SU-DHL-6 (cell line): Measurements from ENCODE around the gene HSPA8.

Experiments
- H2AFZ ChIP-seq: fragments of 200-600 bp; sonication (generic); 2 replicates; pipeline ENCODE4 v1.6.1; 2014; ENCODE audit warnings: low read depth, mild to moderate bottlenecking, moderate library complexity, mixed read lengths, antibody characterized with exemption, low read length; ENCODE audit not compliant: severe bottlenecking
- H3F3A ChIP-seq: fragments of 200-600 bp; shearing (Covaris generic); 2 replicates; pipeline ENCODE4 v1.6.0; 2016; ENCODE audit warnings: antibody characterized with exemption, mild to moderate bottlenecking; ENCODE audit not compliant: insufficient read depth
- H3K27ac ChIP-seq: fragments of 200-600 bp; sonication (generic); 2 replicates; pipeline ENCODE4 v1.5.1; 2016; ENCODE audit warnings: low read depth, mild to moderate bottlenecking, low read length, moderate library complexity, mixed read lengths
- H3K27me3 ChIP-seq: fragments of 200-600 bp; sonication (generic), shearing (Covaris generic); 2 replicates; pipeline ENCODE4 v1.6.0; 2014; ENCODE audit warnings: mild to moderate bottlenecking, low read length
- H3K36me3 ChIP-seq: fragments of 200-600 bp; sonication (generic); 2 replicates; pipeline ENCODE4 v1.6.1; 2014; ENCODE audit warnings: mild to moderate bottlenecking, low read length, mixed read lengths
- H3K4me2 ChIP-seq: fragments of 300-600, 200-600 bp; shearing (Covaris generic), sonication (generic); 2 replicates; pipeline ENCODE4 v1.6.0; 2014; ENCODE audit warnings: low read length, low read depth, mild to moderate bottlenecking; ENCODE audit not compliant: poor library complexity, severe bottlenecking
- H3K4me3 ChIP-seq: fragments of 200-600 bp; sonication (generic); 2 replicates; pipeline ENCODE4 v1.5.1; 2014; ENCODE audit warnings: antibody characterized with exemption, low read length, mild to moderate bottlenecking, mixed read lengths; ENCODE audit not compliant: insufficient read depth, poor library complexity, severe bottlenecking
- H3K79me2 ChIP-seq: fragments of 200-600 bp; sonication (generic); 2 replicates; pipeline ENCODE4 v1.6.1; 2014; ENCODE audit warnings: mild to moderate bottlenecking, low read length, moderate library complexity; ENCODE audit not compliant: insufficient read depth
- H3K9ac ChIP-seq: fragments of 200-600 bp; sonication (generic); 2 replicates; pipeline ENCODE4 v1.7.0; 2014; ENCODE audit warnings: mild to moderate bottlenecking, low read length
- H3K9me2 ChIP-seq: fragments of 200-600 bp; sonication (generic); replicated peaks from 2 replicates; pipeline ENCODE4 v1.6.1; 2014; ENCODE audit warnings: low read length; ENCODE audit not compliant: insufficient read depth
- H3K9me3 ChIP-seq: fragments of 200-600 bp; sonication (generic); 2 replicates; pipeline ENCODE4 v1.6.1; 2014; ENCODE audit warnings: low read length, mixed read lengths; ENCODE audit not compliant: insufficient read depth
- H4K20me1 ChIP-seq: fragments of 200-600 bp; sonication (generic); 2 replicates; pipeline ENCODE4 v1.6.1; 2014; ENCODE audit warnings: low read depth, mild to moderate bottlenecking, antibody characterized with exemption, low read length, moderate library complexity, mixed read lengths
- EZH2phosphoT487 ChIP-seq: fragments of 200-600 bp; sonication (generic), shearing (Covaris generic); conservative IDR thresholded peaks from 2 replicates; pipeline ENCODE4 v1.6.1; 2018; ENCODE audit warnings: mild to moderate bottlenecking, antibody characterized with exemption, low read length, moderate library complexity, mixed read lengths
- TF ChIP-seq, protein P1 (sequence below): fragments of 200-600 bp; sonication (generic); IDR thresholded peaks from one replicate; pipeline ENCODE4 v1.5.1; 2017; ENCODE audit warnings: antibody characterized with exemption, mild to moderate bottlenecking, low read length, moderate library complexity; ENCODE audit not compliant: insufficient read depth, poor library complexity, severe bottlenecking

The HSPA8 gene

DNA sequence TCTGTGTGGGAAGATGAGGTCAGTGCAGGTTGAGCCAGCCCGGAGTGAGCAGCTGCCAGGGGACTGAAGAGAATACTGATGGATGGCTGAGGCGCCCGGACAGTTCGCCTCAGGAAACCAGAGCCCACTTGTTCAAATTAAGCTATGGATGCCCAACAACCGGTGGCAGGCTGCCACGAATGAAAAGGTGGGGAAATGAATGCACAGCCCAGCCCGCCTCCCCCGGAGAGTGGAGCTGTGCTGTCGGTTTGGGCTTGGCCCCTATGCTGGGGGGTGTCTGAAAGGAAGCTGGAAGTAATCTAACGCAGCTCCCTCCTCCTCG lies 21.9 kb downstream of the HSPA8 start:
- H2AFZ ChIP-seq: no peak overlapping the region

DNA sequence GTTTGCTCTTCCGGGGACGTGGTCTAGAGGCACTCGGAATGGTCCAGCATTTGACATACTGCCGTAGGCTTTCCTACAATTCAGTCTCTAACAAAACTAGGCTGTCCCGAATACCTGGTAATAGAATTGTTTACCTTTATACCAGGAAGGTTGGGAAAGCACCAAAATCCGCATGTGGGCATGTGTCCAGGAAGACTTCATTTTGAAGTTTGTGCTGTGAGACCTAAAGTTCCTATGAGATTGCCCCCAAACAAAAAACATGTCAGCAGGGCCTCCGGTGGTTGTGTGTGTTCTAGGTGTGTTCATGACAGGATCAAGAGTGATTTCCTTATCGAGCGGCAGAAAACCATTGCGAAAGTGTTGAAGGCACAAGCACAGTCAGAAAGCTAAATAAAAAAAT lies 26.1 kb downstream of the HSPA8 start:
- Histone ChIP-seq H3K36me3 (no peaks in the 10 kb centered on the region), H3K27me3 (no peaks in the 10 kb centered on the region), H3K9me3 (no peaks in the 10 kb centered on the region), H3K9me2 (no peaks in the 10 kb centered on the region), H3K79me2 (no peaks in the 10 kb centered on the region), H3F3A (no peaks in the 10 kb centered on the region), H3K27ac (no peak overlapping the region), H3K9ac (no peak overlapping the region), H3K4me3 (no peak overlapping the region), H4K20me1 (no peaks in the 10 kb centered on the region), H2AFZ (no peak overlapping the region), H3K4me2 (no peak overlapping the region)
- TF ChIP-seq, protein P1, sequence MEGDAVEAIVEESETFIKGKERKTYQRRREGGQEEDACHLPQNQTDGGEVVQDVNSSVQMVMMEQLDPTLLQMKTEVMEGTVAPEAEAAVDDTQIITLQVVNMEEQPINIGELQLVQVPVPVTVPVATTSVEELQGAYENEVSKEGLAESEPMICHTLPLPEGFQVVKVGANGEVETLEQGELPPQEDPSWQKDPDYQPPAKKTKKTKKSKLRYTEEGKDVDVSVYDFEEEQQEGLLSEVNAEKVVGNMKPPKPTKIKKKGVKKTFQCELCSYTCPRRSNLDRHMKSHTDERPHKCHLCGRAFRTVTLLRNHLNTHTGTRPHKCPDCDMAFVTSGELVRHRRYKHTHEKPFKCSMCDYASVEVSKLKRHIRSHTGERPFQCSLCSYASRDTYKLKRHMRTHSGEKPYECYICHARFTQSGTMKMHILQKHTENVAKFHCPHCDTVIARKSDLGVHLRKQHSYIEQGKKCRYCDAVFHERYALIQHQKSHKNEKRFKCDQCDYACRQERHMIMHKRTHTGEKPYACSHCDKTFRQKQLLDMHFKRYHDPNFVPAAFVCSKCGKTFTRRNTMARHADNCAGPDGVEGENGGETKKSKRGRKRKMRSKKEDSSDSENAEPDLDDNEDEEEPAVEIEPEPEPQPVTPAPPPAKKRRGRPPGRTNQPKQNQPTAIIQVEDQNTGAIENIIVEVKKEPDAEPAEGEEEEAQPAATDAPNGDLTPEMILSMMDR: no peak
- no peak for TF ChIP-seq EZH2phosphoT487

More for the DNA sequence above, 21.9 kb downstream of the HSPA8 start:
- H3K79me2 ChIP-seq: no peaks in the 10 kb centered on the region
- H3K4me2 ChIP-seq: no peak overlapping the region
- H3F3A ChIP-seq: no peaks in the 10 kb centered on the region
- H3K9me3 ChIP-seq: no peaks in the 10 kb centered on the region
- no peaks in the 10 kb centered on the region for H4K20me1 ChIP-seq
- H3K36me3 ChIP-seq: no peaks in the 10 kb centered on the region
- no peak overlapping the region for H3K27ac ChIP-seq
- H3K27me3 ChIP-seq: no peaks in the 10 kb centered on the region
- TF ChIP-seq EZH2phosphoT487: no peak
- TF ChIP-seq, protein P1: no peak
- no peaks in the 10 kb centered on the region for H3K9me2 ChIP-seq
- H3K4me3 ChIP-seq: no peak overlapping the region
- no peak overlapping the region for H3K9ac ChIP-seq

DNA sequence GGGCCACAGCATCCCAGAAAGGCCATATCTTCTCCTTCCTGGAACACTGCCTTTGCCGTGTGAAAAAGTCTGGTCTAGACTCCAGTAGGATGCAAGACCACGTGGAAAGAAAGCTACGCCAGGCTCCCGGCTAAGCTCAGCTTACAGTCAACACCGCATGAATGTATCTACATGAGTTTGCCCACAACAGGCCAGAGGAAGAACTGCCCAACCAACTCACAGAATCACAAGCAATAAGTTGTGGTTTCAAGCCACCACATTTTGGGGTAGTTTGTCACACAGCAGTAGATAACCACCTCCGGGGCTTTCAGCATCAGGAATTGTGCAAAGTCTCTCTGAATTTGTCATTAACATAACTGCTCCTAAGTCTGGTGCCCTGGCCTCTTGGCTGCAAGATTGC lies 27.3 kb downstream of the HSPA8 start:
- H3K79me2 ChIP-seq: no peaks in the 10 kb centered on the region
- no peaks in the 10 kb centered on the region for H3K27me3 ChIP-seq
- no peak overlapping the region for H3K9ac ChIP-seq
- TF ChIP-seq, protein P1: no peak
- no peak for TF ChIP-seq EZH2phosphoT487
- no peaks in the 10 kb centered on the region for H3K36me3 ChIP-seq
- H3K4me3 ChIP-seq: no peak overlapping the region
- no peaks in the 10 kb centered on the region for H3F3A ChIP-seq
- no peaks in the 10 kb centered on the region for H3K9me3 ChIP-seq
- H4K20me1 ChIP-seq: no peaks in the 10 kb centered on the region
- no peak overlapping the region for H3K27ac ChIP-seq
- no peaks in the 10 kb centered on the region for H3K9me2 ChIP-seq
- H2AFZ ChIP-seq: no peak overlapping the region
- H3K4me2 ChIP-seq: no peak overlapping the region

DNA sequence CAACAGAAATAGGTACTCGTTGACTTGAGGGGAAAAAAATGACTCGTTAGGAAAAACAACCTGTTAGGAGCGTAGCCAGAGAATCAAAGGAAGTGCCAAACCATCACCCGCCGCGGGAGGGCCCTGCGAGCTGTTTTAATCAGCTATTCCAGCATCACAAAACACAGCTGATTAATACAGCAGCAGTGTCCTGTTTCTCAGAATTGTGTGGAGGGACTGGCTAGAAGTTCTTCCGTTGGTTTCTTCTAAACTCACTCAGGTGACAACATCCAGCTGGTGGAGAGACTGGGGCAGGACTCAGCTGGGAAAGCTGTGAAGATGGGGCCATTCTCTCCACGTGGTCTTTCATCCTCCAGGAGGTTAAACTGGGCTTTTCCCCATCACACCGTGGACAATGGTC lies 28.0 kb downstream of the HSPA8 start:
- Histone ChIP-seq H2AFZ (no peak overlapping the region), H3K27me3 (no peaks in the 10 kb centered on the region), H3K4me2 (no peak overlapping the region), H3F3A (no peaks in the 10 kb centered on the region), H3K36me3 (no peaks in the 10 kb centered on the region), H3K79me2 (no peaks in the 10 kb centered on the region), H3K4me3 (no peak overlapping the region), H3K9me2 (no peaks in the 10 kb centered on the region), H3K9ac (no peak overlapping the region), H3K27ac (no peak overlapping the region), H3K9me3 (no peaks in the 10 kb centered on the region), H4K20me1 (no peaks in the 10 kb centered on the region)
- TF ChIP-seq EZH2phosphoT487: no peak
- TF ChIP-seq, protein P1: no peak
